ENCODE data around the gene ATMIN.

ATMIN gene, protein sequence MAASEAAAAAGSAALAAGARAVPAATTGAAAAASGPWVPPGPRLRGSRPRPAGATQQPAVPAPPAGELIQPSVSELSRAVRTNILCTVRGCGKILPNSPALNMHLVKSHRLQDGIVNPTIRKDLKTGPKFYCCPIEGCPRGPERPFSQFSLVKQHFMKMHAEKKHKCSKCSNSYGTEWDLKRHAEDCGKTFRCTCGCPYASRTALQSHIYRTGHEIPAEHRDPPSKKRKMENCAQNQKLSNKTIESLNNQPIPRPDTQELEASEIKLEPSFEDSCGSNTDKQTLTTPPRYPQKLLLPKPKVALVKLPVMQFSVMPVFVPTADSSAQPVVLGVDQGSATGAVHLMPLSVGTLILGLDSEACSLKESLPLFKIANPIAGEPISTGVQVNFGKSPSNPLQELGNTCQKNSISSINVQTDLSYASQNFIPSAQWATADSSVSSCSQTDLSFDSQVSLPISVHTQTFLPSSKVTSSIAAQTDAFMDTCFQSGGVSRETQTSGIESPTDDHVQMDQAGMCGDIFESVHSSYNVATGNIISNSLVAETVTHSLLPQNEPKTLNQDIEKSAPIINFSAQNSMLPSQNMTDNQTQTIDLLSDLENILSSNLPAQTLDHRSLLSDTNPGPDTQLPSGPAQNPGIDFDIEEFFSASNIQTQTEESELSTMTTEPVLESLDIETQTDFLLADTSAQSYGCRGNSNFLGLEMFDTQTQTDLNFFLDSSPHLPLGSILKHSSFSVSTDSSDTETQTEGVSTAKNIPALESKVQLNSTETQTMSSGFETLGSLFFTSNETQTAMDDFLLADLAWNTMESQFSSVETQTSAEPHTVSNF

GRCh38 chr16:81035398-81035974 lies at the start of gene ATMIN:
ATMIN (plus strand) TSS chr16:81035842; CDS start chr16:81035871, 29 bp downstream.
- peak within 1 kb of the TSS; percentile 20 to 89 (median 76) for H3K27ac ChIP-seq
- H3K4me3 ChIP-seq, result peak within 1 kb of the TSS; percentile 54 to 92 (median 78)

DNA sequence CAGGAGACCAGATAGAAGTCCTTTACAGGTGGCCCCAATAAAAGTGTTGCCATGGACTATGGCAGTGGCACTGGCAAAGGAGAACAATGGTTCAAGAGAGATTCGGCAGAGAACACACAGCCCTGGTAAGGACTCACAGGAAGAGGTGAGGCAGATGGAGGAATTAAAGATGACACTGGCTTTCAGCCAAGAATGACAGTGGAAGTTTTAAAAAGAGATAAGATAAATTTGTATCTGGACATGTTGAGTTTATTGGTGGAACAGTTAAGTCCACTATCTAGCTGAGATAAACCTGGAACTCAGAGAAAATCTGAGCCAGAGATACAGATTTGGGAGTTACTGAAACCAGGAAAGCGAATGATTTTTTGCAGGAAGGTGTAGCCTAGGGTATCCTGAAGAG lies 49.1 kb upstream of the ATMIN start:
- Histone ChIP-seq H3K4me3 (no peak overlapping the region), H3K27ac (no peak overlapping the region)

GRCh38 chr16:80988756-80989155 lies 46.9 kb upstream of the ATMIN start:
- no peak overlapping the region for H3K27ac ChIP-seq
- no peak overlapping the region for H3K4me3 ChIP-seq

- H3K27ac ChIP-seq, result no peak overlapping the region
- no peak overlapping the region for H3K4me3 ChIP-seq
Observed at GRCh38 chr16:80989801-80990200, 45.8 kb upstream of the ATMIN start.

DNA sequence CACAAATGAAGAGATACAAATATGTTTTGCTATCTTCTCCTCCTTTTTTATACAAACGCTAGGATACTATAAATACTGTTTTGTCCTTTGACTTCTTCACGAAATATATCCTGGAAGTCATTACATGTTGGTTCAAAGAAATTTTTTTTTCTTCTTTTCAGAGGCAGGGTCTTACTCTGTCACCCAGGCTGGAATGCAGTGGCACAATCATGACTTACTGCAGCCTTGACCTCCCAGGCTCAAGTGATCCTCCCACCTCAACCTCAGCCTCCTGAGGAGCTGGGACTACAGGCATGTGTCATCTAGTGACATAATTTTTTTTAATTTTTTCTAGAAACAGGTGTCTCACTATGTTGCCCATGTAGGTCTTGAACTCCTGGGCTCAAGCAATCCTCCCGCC lies 45.1 kb upstream of the ATMIN start:
- Histone ChIP-seq H3K27ac (no peak overlapping the region), H3K4me3 (no peak overlapping the region)

DNA sequence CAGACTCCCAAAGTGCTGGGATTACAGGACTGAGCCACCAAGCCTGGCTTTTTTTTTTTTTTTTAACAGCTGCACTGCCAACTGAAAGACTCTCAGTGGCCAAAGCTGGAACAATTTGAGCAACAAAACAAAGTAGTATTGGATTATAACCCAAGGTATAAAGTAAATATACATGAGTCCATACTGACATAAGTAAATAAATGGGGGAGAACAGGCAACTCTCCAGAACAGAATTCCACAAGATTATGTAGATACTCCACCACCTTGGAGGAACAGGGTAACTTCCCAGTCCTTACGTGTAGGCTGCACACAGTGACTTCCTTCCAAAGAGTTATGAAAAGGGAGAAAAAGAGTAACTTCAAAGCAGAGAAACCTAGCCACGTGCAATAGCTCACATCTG lies 44.7 kb upstream of the ATMIN start:
- H3K27ac ChIP-seq, result no peak overlapping the region
- no peak overlapping the region for H3K4me3 ChIP-seq

DNA sequence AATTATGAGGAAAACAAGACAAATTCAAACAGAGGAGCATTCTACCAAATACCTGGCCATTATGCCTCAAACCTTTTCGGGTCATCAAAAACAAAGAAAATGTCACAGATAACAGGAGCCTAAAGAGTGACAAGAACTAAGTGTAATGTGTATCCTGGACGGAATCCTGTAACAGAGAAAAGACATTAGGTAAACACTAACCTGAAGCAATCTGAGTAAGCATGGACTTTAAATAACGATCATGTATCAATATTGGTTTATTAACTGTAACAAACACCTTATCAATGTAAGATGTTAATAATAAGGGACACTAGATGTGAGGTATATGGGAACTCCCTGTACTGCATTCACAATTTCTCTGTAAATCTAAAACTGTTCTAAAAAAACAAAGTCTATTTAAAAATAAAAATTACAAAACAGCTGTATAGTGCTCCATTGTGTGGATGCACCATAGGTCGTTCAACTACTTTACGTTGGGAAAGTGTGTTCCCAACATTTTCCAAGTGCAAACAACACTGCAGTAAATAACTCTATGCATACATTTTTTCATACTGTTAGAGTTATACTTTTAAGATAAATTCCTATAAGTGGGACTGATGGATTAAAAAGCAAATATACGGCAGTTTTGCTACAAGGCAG lies 43.7 kb upstream of the ATMIN start:
- no peak overlapping the region for H3K27ac ChIP-seq
- H3K4me3 ChIP-seq, result no peak overlapping the region

- Histone ChIP-seq H3K4me3 (no peak overlapping the region), H3K27ac (peak overlapping the region in 8 of 21 experiments; percentile 9 to 67 (median 50))
Observed at GRCh38 chr16:80992676-80993293, 42.9 kb upstream of the ATMIN start.

DNA sequence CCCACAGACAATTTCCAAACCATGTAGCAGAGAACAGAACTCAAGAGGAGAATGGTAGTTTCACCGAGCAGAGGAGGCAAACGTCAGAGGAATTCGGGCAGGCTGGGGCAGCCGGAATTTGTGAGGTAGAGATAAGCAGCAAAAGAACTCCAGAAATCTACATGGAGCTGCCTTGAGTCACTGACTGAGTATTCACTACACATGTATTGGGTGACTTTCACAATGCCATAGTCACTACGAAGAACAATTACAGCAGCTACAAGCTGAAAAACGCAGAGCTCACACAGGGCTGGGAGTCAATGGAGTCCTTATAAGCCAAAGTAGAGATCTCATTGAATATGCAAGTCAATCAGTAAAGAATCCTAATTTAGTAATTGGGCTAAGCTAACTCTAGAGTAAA lies 42.3 kb upstream of the ATMIN start:
- Histone ChIP-seq H3K27ac (peak overlapping the region in 8 of 21 experiments; percentile 9 to 67 (median 50)), H3K4me3 (no peak overlapping the region)

DNA sequence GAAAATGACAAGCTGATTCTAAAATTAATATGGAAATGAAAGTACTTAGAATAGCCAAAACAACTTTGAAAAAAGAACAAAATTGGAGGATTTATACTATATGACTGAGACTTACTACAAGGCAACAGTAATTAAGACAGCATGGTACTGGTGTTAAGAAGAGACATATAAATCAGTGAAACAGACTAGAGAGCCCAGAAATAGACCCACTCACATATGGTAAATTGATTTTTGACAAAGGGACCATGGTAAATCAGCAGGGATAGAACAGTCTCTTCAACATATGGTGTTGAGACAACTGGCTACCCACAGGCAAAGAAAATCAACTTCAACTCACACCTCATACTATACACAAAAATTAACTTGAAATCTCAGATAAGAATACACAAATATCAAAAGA lies 41.8 kb upstream of the ATMIN start:
- no peak overlapping the region for H3K4me3 ChIP-seq
- peak overlapping the region in 3 of 21 experiments; percentile 37 to 53 (median 50) for H3K27ac ChIP-seq

DNA sequence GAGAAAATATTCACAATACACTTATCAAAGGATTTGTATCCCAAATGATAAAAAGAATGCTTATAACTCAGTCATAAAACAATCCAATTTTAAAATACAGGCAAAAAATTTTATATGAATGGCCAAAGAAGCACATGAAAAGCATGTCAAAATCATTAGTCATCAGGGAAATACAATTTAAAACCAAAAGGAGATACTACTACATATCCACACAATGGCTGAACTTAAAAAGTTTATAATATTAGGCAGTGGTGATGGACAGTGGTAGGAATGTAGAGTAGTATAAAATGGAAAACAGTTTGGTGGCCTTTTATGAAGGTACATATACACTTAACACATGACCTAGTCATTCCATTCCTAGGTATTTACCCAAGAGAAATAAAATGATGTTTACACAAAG lies 41.2 kb upstream of the ATMIN start:
- Histone ChIP-seq H3K4me3 (no peak overlapping the region), H3K27ac (no peak overlapping the region)

GRCh38 chr16:80996688-80997138 lies 38.9 kb upstream of the ATMIN start:
- peak overlapping the region in 3 of 7 experiments; percentile 6 to 13 (median 11) for H3K4me3 ChIP-seq
- H3K27ac ChIP-seq, result peak overlapping the region in 10 of 21 experiments; percentile 8 to 82 (median 59)

- Histone ChIP-seq H3K27ac (peak overlapping the region in 13 of 21 experiments; percentile 8 to 82 (median 56)), H3K4me3 (peak overlapping the region in 5 of 7 experiments; percentile 2 to 13 (median 6))
Observed at GRCh38 chr16:80997139-80997798, 38.4 kb upstream of the ATMIN start.

GRCh38 chr16:80997964-80998620 lies 37.5 kb upstream of the ATMIN start:
- Histone ChIP-seq H3K27ac (peak overlapping the region in 9 of 21 experiments; percentile 8 to 82 (median 56)), H3K4me3 (peak overlapping the region in 1 of 7 experiments; percentile 0)

DNA sequence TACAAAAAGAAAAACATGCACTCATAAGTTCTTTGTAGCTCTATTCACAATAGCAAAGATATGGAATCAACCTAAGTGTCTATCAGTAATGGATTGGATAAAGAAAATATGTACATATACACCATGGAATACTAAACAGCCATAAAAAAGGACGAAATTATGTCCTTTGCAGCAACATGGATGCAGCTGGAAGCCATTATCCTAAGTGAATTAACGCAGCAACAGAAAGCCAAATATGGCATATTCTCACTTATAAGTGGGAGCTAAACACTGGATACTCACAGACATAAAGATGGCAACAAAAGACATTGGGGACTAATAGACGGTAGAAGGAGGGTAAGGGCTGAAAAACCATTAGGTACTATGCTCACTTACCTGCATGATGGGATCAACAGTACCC lies 34.8 kb upstream of the ATMIN start:
- Histone ChIP-seq H3K27ac (no peak overlapping the region), H3K4me3 (no peak overlapping the region)

GRCh38 chr16:81001330-81001729 lies 34.3 kb upstream of the ATMIN start:
- H3K4me3 ChIP-seq, result no peak overlapping the region
- no peak overlapping the region for H3K27ac ChIP-seq

GRCh38 chr16:81003064-81003463 lies 32.6 kb upstream of the ATMIN start:
- Histone ChIP-seq H3K27ac (peak overlapping the region in 2 of 21 experiments; percentile 41 to 63), H3K4me3 (no peak overlapping the region)

Measured in skin epidermis (tissue), 12 donors.